ENCODE results near the gene HPD.

The HPD gene

DNA sequence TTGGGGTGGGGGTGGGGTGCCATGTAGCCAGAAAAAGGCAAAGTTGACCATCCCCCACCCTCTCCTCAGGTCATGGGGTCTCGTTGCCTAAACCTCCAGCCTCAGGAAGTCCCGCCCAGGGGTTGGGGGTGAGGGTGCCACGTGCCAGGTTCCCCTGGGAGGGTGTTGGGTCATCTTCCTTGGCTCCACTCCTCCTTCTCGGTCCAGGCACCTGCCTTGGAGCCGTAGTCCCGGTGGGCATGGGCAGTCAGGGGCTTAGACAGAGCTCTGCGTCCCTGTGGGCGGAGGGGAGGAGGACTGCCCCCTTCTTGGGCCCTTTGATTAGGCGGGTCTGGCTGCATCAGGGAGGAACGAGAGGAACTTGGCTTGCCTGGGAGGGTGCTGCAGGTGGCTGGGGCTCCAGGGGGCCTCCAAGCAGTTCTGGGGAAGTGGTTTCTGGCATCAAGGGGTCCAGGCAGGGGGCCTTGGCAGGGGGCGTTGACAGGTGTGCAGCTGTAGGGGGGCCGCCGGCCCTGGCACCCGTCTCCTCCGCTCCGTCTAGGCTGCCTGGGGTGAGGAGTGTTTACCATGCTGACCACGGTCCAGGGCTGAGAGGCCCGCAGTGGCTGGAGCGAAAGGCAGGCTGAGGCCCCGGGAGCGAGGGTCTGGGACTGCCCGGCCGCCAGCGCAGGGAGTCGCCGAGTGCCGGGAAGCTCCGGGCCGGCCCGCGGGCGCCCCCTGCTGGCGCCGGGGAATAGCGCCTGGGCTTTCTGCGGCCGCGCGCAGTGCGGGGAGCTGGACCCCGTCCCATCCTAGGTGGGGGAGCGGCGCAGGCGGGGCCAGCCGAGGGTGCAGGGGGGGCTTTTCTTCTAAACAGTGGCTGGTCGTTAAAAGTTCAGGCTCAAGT is 47.0 kb downstream of the HPD start:
- no peak for DNase-seq (ENCODE audit: low read depth in 2 of 2)

DNA sequence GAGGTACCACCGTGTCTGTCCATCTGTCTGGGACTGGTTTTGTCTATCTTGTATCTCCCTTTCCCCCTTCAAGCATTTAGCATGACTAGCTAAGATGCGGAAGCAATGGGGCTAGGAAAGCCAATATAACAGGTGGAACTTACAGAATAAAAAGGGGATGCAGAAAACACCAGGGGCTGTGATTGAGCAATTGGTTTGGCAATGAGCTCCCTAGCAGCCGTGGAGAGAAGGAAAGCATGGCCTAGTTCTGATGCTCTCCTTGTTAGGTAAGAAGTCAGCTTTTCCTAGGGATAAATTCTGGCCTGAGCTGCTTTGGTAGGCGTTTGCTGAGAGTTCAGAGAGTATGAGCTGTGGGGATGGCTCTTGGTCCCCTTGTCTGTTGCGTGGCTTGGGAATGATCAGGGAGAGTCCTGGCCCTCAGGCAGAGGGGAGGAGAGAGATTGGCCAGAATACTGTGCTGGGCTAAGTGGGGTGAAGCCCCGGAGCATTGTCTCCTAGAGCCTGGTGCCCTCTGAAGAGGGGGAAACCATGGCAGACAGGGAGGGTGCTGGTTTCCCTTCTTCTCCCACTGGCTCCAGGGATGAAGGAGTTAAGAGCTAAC is 47.7 kb downstream of the HPD start:
- no peak for DNase-seq (ENCODE audit: low read depth in 2 of 2)

GRCh38 chr12:121810234-121810817 is 48.3 kb downstream of the HPD start:
- no peak for DNase-seq (ENCODE audit: low read depth in 2 of 2)

GRCh38 chr12:121809712-121810116 is 48.9 kb downstream of the HPD start:
- no peak for DNase-seq (ENCODE audit: low read depth in 2 of 2)

DNA sequence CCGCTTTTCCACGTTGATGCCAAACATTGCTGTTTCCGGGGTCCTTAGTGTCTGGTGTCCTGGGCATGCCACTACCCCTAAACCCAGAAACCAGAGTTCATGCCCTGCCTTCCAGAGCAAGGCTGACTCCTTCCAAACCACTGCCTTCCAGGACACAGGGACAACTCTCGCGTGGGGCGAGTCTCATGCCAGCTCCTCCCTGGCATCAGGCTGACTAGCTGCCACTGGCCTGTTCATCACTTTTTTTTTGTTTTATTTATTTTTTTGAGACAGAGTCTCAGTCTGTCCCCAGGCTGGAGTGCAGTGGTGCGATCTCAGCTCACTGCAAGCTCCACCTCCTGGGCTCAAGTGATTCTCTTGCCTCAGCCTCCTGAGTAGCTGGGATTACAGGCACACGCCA is 50.0 kb downstream of the HPD start:
- no peak for DNase-seq (ENCODE audit: low read depth in 2 of 2)

DNA sequence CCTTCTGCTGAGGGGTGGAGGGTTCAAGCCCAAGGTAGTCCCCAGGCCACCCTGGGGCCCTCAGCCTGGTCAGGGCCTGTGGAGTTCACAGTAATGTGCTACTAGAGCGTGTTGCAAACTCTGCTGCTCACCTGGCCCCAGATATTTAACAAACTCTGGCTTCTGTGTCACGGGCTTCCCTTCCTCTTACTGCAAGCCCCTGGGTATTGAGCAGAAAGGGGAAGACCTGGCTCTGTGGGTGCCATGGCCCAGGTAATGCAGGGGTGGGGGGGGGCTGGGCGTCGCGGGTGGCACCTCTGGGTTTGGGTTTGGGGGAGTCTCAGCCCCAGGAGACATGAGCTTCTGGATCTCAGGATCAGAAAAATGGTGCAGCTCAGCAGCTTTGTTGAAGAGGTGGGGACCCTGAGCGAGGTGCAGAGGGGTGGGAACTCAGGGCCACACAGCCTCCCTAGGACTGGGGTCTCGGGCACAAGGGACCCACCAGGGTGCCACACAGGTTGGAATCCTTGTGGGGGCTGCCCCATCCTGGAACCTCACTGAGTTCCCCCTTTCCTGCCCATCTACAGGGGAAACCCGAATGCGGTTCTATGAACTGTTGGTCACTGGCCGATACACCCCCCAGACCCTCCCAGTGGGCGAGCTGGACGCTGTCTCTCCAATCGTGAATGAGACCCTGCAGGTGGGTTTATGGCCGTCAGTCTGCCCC is 50.9 kb downstream of the HPD start:
- no peak for DNase-seq (ENCODE audit: low read depth in 2 of 2)

DNA sequence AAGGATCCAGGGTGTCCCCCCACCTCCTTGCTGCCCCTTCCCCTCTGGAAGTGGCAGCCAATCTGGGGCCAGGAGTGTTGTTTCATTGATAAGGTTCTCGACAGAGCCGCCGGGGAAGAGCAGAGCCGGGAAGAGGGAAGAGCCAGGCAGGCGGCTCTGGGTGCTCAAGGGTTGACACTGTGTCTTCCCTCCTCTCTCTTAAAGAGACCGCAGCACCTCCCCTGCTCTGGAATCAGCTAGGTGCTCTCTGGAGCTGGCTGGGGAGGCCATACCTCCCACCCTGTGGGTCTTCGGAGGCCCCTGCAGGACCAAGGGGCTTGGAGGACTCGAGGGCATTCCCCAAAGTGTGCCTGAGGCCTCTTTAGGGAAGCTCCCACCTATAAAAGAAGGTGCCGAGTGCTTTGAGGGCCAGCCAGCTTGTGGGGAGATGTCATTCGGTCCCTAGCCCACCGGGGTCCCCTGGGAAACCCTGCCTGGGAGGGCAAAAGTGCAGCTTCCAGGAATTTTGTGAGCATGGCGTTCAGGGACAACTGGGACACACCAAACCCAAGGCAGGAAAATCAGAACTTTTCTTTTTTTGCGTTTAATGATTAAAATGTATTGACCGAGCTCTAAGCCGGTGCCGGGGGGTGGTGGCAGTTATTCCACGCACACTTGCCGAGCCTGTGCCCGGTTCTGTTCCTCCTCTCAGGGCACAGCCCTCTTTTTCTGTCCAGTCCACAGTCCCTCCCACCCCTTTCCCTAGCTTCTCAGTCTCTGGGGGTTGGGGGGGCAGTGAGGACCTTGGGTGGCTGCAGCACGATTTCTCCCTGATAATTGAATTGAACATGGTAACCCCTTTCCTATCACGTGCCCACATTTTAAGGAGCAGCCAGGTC is 51.9 kb downstream of the HPD start:
- no peak for DNase-seq (ENCODE audit: low read depth in 2 of 2)

- DNase-seq (ENCODE audit: low read depth in 2 of 2): no peak
Measured at GRCh38 chr12:121806009-121806545, 52.6 kb downstream of the HPD start.

DNA sequence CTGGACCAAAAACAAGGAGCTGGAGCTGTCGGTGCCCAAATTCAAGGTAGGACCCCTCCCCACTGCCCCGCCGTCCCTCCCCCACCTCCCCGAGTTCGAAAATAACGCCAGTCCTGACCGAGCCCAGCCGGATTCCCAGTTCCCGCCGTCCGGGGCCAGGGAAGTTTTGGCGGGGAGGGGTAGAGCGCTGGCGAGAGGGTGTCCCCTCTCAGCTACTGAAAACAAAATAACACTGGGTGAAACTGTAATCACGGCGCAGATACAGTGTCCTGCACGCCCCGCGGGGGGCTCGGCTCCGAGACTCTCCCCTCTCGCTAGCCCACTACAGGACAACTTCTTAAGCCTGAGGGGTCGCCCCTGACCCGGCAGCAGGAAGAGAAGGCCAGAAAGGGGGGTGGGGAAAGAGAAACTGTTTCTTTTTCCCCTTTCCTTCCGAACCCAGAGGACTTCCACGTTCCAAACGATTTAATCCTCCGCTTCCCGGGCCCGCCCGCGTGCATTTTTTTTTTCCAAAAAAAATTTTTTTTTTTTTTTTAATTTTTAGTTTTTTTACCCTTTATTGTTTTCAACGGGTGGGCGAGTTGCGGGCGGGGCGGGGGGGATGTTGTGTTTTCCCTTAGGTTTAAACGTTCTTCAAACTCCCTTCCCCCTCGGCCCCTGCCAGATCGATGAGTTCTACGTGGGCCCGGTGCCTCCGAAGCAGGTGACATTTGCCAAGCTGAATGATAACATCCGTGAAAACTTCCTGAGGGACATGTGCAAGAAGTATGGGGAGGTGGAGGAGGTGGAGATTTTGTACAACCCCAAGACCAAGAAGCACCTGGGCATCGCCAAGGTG is 53.3 kb downstream of the HPD start:
- no peak for DNase-seq (ENCODE audit: low read depth in 2 of 2)

GRCh38 chr12:121804417-121805111 is 54.1 kb downstream of the HPD start:
- DNase-seq (ENCODE audit: low read depth in 2 of 2): no peak

DNA sequence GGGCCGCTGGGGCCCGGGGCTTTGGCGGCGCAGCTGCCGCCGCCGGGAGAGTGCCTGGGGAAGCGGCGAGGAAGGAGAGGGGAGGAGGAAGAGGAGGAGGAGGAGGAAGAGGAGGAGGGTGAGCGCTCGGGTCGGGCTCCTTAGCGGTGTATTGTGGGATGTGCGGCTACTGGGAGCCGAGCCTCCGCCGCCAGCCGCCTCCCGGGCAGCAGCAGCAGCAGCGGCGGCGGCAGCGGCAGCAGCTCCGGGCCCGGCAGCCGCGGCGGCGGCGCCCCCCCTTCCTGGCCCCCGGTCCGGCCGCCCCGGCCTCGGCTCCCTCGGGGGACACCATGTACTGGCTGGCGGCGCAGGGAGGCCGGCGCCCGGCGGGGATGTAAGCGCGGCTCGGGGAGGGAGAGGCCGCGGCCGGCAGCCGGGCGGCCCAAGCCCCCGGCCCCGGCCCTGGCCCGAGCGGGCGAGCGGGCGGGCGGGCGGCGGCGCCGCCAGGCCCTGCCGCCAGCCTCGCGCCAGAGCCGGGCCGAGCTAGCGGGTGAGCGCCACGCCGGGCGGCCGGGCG is 54.7 kb downstream of the HPD start, which contains the start of gene SETD1B:
TSS of gene SETD1B (plus strand) at position 149 of the 556 bp plus-strand sequence. CDS start 729 bp downstream, outside the sequence.
- no peak for DNase-seq (ENCODE audit: low read depth in 2 of 2)

DNA sequence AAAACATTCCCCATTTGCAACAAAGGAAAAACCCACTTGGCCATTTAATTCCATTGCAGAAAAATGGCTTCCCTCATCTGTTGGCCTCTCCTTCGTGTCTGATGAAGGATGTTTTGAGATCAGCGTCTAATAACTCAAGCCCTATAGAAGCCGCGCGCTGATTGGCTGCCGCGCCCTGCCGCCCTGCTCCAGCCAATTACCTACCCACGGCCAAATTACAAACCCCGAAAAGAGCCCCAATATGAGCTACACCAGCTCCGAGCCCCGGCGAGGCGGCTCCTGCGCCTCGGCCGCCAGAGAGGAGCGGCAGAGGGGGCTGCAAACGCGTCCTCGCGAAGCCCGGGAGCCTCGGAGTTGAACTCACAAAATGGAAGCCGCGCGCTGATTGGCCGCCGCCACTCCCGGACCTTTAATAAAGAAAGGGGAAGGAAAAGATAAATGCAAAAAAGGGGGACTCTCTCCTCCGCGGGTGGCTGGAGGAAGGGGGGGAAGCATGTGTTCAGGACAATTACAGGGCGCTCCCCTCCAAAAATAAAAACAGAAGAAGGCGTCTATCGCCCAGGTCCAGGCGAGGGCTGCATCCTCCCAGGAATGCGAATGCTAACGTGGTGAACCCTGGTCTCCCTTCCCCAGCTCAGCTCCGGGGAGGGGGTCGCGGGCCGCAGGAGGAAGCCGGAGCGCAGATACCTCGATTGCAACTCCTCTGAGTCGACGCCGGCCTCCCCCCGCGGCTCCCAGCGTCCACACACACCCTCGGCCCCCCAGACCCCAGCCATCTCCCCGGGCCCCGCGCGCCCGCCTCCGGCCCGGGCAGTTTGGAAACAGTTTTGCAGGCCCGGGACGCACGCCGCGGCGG is 55.6 kb downstream of the HPD start:
- DNase-seq (ENCODE audit: low read depth in 2 of 2): peak; percentile 94 to 95

DNA sequence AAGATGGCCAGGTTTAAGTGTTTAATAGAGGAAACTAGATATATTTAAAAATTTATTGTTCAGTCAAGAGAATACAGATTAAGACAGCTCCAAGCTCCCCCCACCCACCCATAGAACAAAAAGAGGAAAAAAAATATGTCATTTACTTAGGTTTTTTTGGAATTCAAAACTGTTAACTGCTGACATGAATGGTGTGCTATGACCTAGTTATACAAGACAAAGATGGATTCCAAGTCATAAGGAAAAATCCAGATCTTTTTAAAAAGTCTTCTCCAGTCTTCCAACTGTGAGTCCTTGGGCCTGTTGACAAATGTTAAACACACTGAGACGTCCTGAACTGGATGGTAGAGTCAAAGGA is 56.2 kb downstream of the HPD start:
- no peak for DNase-seq (ENCODE audit: low read depth in 2 of 2)

DNA sequence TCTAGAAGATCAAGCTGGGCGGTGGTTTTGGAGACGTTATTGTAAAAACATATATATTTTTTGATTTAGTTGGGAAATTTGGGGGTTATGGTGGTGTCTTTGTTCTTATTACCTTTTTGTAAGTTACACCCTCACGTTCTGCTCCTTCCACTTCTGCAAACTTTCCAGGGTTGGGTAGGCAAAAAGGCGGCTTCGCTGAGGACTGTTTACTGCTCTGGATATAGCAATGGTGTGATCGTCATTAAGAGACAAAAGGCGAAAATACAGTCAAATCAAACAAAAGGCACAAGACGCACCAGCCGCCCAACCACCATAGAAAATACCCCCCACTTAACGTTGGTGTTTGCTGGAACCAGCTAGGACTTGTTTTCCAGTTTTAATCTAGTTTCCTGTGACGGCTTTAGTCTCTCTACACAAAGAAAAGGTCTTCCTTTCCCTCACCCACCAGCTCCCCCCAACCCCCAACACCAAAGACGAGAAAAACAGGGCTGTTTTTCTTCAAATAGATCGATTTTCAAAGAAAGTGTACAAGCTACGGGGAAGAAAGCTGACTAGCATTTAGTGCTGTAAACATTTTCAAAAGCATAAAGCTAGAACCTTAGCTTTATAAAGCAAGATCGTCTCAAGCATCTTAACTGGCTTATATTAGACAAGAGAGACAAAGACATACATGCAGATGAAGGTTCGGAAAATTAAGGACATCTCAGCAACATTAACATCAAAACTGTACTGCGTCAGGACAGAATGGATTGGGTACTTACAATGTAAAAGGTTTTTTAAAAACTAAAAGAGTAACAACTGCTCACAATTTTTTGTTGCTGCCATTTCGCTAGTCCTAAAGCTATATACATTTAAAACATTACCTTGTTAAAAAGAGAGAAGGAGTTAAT is 56.8 kb downstream of the HPD start:
- no peak for DNase-seq (ENCODE audit: low read depth in 2 of 2)

DNA sequence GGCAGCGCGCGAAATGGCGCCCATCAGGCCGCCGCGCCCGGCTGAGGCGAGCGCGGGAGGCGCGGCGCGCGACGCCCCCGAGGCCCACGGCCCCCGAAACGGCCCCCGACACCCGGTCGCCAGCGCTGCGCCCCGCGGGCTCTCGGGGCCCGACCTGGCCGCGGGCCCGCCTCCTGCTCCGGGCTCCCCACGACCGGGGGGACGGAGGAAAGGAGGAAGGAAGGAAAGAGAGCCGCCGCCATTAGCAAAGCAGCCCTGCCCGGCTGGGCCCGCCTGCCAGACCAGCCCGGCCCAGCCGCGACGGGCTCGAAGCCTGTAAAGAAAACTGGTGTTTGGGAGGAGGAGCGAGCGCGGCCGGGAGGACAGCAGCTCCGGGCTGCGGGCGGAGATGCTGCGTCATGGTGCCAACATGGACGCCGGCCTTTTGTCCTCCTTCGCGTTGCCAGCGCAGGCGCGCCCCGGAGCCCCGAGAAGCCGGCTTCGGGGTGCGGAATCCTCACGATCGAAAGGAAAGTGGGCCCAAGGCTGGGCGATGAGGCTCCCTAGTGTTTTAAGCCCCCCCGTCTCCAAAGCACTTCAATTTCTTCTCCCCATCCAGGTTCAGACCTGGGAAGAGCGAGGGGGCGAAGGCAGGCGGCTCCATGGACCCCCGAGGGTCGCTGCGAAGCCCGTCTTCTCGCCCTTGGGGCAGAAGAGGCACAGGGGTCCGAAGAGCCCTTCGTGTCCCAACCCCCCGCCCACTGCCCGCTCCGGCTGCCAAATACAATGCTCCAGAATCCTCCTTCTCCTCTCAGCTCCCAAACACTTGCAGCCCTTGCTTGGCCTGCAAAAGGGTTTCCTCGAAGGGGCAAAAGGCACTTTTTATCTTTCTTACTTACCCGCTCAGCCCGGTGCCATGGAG is 57.7 kb downstream of the HPD start:
- no peak for DNase-seq (ENCODE audit: low read depth in 2 of 2)
